GM18861 (cell line): Measurements from ENCODE around the gene DCUN1D3.
A peak's percentile ranks its signal among the peaks of the same experiment; 100 is the strongest.

Source experiments
- ATAC-seq: cut with Tn5 transposase; IDR thresholded peaks from one replicate; pipeline ENCODE4 v1.9.1; 2021; ENCODE audit not compliant: unreplicated experiment

Gene DCUN1D3

DNA sequence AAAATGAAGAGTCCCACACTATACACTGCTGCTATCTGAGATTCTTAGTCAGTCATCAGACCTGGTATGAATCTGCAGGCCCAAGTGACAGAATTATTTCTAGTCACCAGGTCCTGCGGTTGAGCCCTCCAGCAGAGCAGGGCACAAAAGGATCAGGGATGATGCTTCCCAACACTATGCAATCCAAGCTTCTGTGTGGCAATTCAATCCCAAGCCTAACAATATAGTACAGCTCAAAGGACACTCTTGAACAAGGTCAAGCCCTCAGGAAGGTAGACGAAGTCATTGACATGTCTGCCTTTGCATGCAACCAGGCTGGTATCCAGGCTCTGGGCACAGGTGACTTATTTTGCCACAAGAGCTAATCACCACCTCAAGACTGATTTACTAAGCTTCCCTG lies 5.8 kb downstream of the DCUN1D3 start:
- no peak for ATAC-seq

DNA sequence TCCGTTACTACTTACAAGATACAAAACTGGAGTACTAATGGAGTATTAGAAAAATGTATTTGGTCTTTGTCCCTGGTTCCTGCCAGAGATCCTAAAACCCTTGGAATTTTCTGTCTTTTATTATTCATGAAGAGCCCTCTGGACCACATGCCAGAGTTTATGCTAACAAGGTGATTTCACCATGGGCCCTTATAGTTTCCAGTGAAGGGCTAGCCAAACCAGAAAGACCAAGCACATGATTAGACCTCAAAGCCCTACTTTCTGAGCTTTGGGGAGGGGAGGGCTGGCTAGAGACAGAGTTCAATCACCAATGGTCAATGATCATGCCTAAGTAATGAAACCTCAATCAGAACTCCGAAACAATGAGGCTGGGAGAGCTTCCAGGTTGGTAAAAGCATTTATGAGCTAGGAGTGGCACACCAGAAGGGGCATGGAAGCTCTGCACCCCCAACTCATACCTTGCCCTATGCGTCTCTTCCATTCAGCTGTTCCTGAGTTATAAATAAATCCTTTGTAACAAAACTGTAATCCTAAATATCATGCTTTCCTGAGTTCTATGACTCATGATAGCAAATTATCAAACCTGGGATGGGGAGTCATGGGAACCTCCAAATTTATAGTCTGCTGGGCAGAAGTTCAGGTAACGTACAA lies 10.4 kb downstream of the DCUN1D3 start:
- ATAC-seq, result no peak

DNA sequence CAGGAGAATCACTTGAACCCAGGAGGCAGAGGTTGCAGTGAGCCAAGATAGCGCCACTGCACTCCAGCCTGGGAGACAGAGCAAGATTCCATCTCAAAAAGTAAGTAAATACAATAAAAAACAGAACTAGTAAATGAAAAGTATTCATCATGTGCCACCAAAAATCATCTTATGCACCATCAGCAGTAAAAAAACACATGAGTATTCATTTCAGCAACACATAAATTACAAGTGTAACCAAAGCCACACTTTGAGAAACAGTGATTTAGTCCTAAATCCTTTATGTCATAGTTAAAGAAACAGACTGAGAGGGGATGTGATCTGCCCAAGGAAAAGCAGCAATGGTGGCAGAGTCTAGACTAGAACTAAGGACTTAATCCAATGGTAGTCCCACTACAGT lies 13.0 kb downstream of the DCUN1D3 start:
- no peak for ATAC-seq

DNA sequence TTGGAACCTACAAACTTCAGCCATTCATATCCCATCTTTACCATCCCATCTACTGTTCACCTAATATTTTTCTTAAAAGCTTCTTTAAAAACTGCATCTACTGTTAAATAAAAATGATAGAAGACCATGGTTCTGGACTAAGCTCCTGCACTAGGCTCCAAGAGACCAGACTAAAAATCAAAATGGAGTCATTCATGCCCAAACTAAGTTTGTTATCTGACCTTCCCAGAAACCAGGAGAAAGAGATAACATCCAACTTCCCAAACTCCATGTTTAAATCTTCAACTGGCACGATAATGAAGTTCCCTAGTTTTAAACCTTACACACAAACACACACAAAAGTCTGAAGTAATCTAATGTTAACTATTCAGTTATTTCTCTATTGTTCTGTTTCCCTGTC lies 13.8 kb downstream of the DCUN1D3 start:
- no peak for ATAC-seq

DNA sequence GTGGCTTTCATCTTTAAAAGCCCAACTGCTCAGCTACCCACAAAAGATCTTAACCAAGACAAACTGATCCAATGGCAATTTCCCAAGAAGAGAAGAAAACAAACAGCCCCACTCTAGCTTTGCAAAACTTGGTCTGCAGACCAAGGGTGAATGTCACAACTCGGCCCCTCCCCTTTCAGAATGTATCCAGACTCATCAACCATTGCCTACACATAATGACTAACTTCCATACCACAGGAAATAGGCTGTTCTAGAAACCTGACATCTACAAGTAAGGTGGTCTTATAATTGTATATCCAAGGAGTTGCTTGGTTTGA lies 16.0 kb downstream of the DCUN1D3 start:
- no peak for ATAC-seq

DNA sequence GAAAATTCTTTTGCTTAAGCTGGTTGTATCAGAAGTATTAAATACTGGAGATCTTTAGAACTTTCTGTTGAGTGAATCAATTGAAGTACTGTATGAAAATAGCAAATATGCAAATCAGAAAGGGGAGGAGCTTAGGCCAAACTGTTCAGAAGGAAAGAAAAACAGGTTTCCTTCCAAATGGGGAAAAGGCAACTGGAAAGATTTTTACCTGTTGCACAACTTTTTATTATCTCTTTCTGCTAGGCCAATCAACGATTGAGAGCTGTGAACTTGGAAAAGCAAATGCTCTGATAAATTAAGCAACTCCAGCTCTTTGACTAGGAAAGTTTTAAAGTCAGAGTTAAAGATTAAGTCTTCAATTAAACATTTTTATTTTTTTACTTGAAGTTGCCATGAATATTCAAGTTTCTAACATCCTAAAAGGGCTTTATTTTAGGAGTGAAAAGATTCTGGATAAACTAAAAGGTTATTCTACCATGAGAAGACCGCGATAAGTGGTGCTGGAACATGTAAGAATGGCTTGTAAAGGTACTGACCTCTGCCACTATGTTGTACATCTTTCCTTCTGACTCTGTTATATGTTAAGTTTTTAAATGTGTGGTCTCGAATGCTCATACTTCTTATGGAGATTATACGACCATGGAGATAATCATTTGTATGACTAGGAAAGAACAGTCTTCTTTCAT lies 16.5 kb downstream of the DCUN1D3 start:
- no peak for ATAC-seq

DNA sequence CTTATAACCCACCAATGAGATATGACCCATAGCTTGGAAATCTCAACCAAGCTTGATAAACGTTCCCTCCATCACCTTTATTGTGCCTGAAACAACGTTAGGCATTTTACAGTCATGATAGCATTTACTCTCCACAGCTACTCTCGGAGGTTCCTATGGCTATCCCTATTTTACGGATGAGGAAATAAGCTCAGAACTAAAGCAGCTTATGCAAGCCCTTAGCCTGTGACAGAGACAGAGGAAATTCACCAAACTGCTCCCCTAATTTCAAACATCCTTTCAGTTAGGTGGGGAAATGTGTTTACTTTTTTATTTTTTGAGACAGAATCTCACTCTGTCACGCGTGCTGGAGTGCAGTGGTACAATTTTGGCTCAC lies 18.7 kb downstream of the DCUN1D3 start:
- ATAC-seq, result no peak

DNA sequence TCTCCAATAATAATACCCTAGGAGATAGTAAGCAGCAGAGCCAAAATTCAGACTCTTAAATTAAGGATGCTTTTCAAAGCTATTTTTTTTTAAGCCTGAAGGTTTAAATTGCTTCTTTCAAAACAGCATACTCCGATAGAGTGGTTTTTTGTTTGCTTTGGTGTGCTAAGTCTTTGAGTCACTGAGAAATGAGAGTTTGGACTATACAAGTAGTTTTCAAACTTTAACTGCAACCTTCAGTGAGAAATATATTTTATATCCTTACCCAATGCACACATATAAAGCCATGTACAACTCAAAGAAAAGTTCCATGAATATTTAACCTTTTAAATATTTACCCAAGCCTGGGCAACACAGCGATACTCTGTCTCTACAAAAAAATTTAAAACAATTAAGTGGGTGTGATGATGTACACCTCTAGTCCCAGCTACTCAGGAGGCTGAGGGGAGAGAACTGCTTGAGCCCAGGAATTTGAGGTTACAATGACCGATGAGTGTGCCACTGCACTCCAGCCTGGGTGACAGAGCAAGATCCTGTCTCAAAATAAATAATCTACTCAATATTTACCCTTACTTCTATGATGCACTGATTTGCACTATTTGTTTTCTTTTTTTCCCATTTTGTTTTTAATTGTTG lies 19.2 kb downstream of the DCUN1D3 start:
- no peak for ATAC-seq

DNA sequence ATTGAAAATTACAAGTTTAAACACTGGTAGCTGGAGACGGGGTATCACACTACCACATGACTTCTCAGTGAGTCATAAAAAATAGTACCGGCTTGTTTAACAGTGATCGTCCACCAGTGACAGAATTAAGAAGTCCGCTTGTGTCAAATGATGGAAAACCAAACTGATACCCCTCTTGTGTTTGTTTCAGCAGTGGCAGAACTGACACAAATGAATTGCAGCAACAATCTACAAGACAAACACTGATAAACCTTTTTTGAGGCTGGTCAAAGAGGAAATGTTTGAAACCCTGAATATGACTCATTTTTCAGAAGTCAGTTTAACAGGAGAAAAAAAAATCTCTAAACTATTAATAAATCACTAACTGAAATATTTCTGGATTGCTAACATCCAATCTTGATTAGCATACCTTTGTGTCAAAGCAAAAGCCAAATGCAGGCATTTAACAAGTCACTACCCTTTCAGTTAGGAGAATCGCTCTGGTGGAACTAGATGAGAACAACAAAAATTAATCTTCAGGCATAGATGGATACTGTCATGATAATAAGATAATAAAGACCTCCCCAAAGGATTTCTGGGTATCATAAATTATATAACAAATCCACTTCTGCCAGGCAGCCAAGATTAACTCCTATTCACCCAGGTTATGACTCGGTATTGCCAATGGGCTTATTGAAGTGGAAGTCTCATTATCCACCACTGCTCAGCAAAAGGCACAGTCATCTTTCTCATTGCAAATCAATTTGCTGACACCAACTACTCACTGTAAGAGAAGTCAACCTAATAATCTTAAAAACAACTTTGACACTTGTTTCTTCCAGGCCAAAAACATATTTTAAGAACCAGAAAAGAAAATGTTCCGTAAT lies 20.8 kb downstream of the DCUN1D3 start:
- ATAC-seq, result peak; percentile 30

DNA sequence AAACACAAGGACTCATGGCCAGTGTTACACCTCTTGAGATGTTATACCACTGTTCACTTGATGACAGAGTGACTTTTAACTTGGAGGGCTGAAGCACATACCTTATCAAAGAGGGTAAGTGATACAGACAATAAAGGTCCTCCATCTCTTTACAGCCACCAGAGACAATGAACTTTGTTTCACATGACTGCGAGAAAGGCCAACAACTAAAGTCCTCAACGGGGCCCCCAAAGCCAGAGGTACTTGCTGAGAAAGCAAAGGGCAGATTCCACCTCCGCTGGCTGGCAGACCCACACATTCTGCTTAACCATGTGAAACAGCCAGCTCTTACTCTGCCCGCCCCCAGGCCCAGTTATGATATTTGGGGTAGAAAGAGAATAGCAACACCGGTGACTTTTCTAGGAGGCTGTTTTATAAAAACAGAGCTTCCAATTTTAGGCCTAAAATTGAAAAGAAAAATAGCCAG lies 21.4 kb downstream of the DCUN1D3 start:
- ATAC-seq, result peak; percentile 2

DNA sequence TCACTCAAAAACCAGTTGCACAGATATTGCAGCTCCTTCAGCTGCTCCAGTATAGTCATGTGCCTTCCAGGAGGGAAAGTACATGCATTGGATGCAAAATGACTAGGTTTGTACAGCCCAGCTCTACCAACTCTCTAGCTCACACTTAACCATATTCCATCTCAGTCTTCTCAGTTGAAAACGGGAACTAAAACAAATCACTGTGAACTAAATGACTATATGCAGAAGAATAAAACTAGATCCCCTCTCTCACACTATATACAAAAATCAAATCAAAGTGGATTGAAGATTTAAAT lies 24.9 kb downstream of the DCUN1D3 start:
- no peak for ATAC-seq

DNA sequence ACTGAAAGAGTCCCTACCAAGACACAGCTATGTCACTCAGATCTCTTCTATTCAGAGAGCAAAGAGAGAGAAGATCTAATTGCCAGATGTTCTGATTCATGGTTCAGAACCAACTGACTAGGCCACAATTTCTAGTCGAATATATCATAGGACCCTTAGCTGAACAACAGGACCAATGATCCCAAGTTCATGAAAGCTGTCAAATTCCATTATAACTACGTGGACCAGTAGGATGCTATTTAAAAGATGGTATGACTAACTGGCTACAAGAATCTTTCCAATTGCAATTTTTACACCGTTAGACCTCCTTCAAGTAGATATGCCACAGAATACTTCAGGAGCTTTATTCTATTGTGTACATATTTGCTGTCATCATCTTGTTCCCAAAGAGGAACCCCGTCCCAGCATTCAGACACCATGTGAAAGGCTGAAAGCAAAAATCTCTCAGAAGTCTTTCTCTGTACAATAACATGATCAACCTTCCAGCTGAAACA lies 26.0 kb downstream of the DCUN1D3 start:
- ATAC-seq, result no peak

DNA sequence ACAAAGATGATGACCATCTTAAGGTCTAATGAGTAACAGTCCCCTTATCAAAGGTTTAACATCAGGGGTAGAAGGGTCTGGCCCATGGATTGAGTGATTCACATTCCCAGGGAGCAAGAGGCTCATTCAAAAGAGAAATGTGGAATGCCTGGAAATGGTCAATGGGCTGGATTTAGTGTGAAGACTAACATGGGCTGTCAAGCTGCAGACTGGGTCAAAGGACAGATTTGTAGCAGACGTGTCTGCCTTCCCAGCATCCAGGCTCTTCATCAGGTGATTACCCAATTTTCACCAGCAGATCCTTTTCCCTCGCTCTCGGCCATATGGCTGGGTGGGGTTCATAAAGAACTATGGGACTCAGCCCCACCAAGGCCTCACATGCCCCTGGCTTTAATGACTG lies 26.8 kb downstream of the DCUN1D3 start:
- ATAC-seq, result no peak

DNA sequence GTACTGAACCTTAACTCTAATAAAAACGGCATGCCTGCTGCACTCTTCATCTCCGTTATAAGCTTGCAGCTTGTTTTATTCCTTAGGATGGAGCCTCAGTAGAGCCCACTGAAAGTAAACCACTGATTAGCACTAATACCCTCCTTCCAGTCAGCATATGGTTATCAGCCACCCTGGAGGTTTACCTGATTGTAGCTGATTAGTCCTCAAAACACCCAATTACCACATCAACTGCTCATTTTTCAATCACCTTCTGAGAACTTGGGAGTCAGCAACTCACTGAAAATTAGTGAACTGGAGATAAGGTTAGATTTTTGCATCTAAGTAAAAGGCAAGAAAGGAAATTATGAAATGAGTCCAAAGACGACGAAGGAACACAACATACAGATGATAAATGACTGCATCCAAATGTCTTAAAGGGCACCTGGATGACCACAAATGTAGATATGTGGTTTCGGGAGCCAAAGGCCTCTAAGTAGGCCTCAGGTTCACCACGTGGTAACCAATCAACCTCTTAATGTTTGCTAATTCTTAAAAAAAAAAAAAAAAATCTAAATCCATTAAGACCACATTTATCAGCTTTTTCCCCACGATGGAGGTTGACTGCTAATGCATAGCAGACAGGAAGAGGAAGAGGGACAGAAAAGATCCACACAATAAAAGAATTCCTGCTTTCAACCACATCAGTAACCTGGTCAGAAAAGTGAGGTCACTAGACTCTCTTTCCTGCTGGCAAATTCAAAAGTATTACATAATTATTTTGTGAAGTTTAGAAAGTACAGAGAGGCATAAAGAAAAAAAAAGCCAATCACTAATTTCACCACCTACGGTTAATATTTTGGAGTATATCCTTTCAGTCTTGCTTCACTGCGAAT lies 28.0 kb downstream of the DCUN1D3 start:
- ATAC-seq, result no peak

DNA sequence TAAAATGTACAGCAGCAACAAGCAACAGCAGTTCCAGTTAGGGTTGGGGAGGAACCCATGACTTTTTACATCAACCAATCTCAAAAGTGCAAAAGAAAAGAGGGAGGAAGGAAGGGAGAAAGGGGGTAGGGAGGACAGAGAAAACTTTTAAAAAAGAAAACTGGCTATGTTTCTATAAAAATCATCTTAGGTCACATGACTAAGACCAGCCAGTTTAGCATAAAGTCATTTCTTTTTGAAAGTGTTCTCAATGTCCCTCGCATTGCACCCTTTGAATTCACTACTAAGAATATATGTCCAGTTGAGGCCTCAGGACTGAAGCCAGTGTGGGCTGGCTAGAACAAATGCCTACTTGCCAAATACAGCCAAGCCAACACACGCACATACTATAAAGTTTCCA lies 28.9 kb downstream of the DCUN1D3 start:
- no peak for ATAC-seq

DNA sequence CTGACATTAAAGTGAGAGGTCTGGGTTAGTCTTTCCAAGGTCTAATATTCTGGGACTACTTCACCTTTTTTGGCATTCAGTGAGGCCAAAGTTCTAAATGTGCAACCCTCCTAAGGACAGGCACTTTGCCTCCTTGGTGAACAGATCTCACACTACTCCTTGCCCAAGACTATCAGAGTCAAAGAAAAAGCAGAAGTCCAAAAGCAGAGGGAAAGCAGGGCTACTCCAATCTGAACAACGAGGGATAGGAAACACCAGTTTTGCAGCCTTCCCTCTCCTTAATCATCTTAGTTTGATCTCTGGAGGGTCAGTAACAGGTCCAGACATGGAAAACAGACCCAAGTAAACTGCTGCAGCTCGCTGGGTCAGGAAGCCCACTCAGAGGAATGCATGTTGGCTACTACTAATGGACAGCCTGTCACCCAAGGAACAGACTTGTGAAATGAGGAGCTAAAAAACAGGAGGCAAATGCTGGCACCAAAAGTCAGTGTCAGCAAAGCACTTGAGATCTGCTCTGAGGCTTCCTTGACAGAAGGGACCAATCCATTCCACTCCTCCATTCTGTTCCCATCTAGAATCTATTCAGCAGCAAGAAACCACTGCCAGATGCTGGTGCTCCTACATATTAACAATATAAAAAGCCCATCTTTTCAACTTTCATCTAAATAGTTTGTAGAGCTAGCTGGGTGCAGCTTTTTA lies 29.9 kb downstream of the DCUN1D3 start:
- ATAC-seq, result no peak

DNA sequence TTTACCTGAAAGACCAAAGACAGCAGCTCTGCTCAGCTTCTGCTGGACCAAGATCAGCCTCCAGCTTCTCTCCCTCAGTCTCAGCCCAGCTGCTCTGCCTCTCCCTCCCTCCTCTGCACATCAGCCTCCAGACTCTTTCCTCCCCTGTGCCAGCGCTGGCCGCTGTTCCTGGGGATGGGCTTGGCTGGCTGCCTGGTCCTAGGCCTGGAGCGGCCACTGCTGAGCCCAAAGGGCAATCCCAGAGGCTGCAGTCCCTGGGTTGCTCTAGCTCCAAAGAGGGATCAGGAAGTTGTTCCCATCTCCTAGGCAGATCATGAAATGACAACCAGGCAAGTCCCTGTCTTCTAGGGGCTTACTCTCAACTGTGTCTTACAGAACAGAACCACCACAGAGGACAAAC lies 31.3 kb downstream of the DCUN1D3 start:
- ATAC-seq, result no peak

DNA sequence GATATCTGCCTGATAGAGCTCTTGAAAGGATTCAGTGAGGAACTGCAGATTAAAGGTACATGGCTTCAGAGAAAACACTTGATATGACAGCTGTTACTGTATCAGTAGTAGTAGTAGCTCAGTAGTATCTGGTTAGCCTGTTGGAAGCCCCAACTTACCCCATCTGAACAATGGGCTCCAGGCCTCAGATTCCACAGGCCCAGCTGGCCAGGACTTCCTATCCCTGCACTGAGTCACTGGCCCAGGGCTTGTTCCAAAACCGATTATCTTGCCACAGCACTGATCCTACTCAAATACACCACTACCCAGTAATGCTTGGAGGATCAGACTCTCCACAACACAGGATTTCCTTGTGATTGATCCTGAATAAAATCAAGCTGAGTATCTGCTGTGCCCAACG lies 32.6 kb downstream of the DCUN1D3 start:
- no peak for ATAC-seq

DNA sequence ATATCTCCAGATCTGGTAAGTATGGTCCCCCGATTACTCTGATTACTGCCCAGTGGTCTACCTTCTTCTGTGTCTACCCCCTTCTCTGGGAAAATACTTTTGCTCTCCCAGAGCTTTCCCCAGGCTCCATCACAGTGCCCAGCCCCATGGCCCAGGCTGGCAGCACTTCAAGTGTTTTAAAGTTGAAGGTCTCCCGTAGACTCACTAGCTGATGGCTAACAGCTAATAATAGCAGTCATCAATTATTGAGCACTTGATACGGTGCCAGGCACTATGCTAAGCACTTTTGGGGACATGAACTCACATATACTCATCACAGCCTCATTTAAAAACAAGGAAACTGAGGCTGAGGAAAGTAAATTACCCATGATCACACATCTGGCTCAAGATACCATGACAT lies 33.4 kb downstream of the DCUN1D3 start:
- ATAC-seq, result no peak

DNA sequence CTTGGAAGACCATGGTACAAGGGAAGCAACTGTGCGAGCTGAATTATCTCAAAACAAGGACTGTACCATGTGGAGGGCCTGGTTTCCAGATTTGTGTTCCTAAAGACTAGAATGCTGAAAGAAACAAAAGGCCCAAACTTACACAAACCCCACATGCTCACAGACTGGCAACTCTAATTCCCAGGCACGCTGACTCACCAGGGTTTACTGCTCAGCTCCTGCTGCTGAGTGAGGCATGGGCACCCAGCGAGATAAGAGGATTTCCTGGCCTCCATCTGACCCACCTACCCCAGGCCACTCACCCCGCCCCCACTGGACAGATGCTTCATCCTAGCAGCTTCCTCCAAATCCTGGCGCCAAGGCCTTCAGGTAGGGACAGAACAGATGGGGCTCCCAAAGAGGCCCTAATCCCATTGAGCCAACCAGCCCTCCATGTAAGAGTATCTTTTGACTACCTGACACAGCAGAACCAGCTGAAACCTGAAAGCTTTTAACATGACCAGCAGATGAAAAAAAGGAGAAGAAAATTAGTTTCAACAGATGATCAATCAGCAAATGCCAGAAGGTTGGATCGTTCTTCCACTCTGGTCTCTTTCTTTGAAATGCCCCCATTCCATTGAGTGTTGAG lies 33.9 kb downstream of the DCUN1D3 start:
- ATAC-seq, result peak; percentile 13
